Endodermal cell (in vitro differentiated cells): ENCODE data around the gene CTPS2. TPM values are rescaled to one million over a fixed set of nuclear protein-coding genes. Genes with fewer than 3 reads are reported as not detected.

Experiments used
- DNase-seq: peaks from one replicate; pipeline ENCODE4 v3.0.0-alpha.2; 2017
- H3K27ac ChIP-seq: 2 replicates; pipeline ENCODE4 v1.5.1; 2013; ENCODE audit warnings: mild to moderate bottlenecking, low read depth, low read length, moderate library complexity
- H3K27me3 ChIP-seq: 2 replicates; pipeline ENCODE4 v1.6.1; 2013; ENCODE audit warnings: mild to moderate bottlenecking, low read length, moderate library complexity; ENCODE audit not compliant: insufficient read depth, control insufficient read depth, poor library complexity, severe bottlenecking
- H3K36me3 ChIP-seq: 2 replicates; pipeline ENCODE4 v1.7.0; 2013; ENCODE audit warnings: mild to moderate bottlenecking, low read length, moderate library complexity; ENCODE audit not compliant: control insufficient read depth, insufficient read depth
- H3K4me1 ChIP-seq: one replicate; pipeline ENCODE4 v1.7.0; 2013; ENCODE audit warnings: low read length; ENCODE audit not compliant: control insufficient read depth, insufficient read depth
- H3K4me3 ChIP-seq: 2 replicates; pipeline ENCODE4 v1.5.1; 2013; ENCODE audit warnings: mild to moderate bottlenecking, low read length, moderate library complexity
- H3K9ac ChIP-seq: 2 replicates; pipeline ENCODE4 v1.6.1; 2013; ENCODE audit warnings: mild to moderate bottlenecking, low read length, moderate library complexity; ENCODE audit not compliant: poor library complexity, severe bottlenecking; ENCODE audit errors: extremely low read depth
- H3K9me3 ChIP-seq: 2 replicates; pipeline ENCODE4 v1.6.1; 2013; ENCODE audit warnings: mild to moderate bottlenecking, low read length, moderate library complexity; ENCODE audit not compliant: control insufficient read depth
- H3K27ac Mint-ChIP-seq: 2 replicates; pipeline ENCODE4 v1.8.0; 2020; ENCODE audit warnings: mixed read lengths
- H3K27me3 Mint-ChIP-seq: 2 replicates; pipeline ENCODE4 v1.8.0; 2021; ENCODE audit warnings: mild to moderate bottlenecking, mixed read lengths; ENCODE audit not compliant: insufficient read depth
- H3K36me3 Mint-ChIP-seq: 2 replicates; pipeline ENCODE4 v1.8.0; 2020; ENCODE audit warnings: low read depth, mixed read lengths
- H3K4me1 Mint-ChIP-seq: 2 replicates; pipeline ENCODE4 v1.8.0; 2020; ENCODE audit warnings: mixed read lengths
- H3K4me3 Mint-ChIP-seq: 2 replicates; pipeline ENCODE4 v1.8.0; 2020; ENCODE audit warnings: mild to moderate bottlenecking, moderate library complexity, mixed read lengths
- H3K9me3 Mint-ChIP-seq: 2 replicates; pipeline ENCODE4 v1.8.0; 2020; ENCODE audit warnings: mild to moderate bottlenecking, mixed read lengths
- WGBS, 2 experiments: methylation state at CpG; one replicate each; pipeline versions ENCODE4 v1.1.5 to v1.1.7; 2013; ENCODE audit warnings: missing lambda C conversion rate in 2 of 2, mixed read lengths in 1 of 2; ENCODE audit not compliant: insufficient coverage in 1 of 2, insufficient read length in 1 of 2; 5-methylcytosine and 5-hydroxymethylcytosine counted together
- total RNA-seq, 2 donors: library from RNA; stranded (reverse); fragmentation: NEBNext Ultra II Directional in 1 of 2; extraction: Animal tissue kit (Norgen Biotek cat#: 25700) in 1 of 2; gene quantifications; 2 replicates in 1 of 2; 3 replicates in 1 of 2; pipeline ENCODE4 v1.2.1, GENCODE V29; 2021
- TF ChIP-seq, protein P1 (sequence below): fragments of 200-600 bp; sonication (generic); conservative IDR thresholded peaks from 2 replicates; pipeline ENCODE4 v1.5.0; 2021; ENCODE audit warnings: antibody characterized with exemption, mild to moderate bottlenecking

Gene CTPS2
- total RNA-seq, 2 donors from 2014 or later = 33.5 to 71.1 TPM

GRCh38 chrX:16588266-16588665, 124.2 kb downstream of the CTPS2 start:
- Histone ChIP-seq H3K9ac (no peak overlapping the region), H3K27ac (no peak overlapping the region)

GRCh38 chrX:16587836-16588235, 124.6 kb downstream of the CTPS2 start:
- peaks cover 80% of the 10 kb centered on the region for H3K36me3 Mint-ChIP-seq
- 85 to 100% methylated on average over 2 to 3 of the region's 4 CpGs for WGBS, 2 experiments
- no peak overlapping the region for H3K4me3 Mint-ChIP-seq
- no peak overlapping the region for H3K4me3 ChIP-seq
- peak overlapping the region; percentile 4 for H3K27ac Mint-ChIP-seq
- no peak for DNase-seq
- TF ChIP-seq, protein P1, sequence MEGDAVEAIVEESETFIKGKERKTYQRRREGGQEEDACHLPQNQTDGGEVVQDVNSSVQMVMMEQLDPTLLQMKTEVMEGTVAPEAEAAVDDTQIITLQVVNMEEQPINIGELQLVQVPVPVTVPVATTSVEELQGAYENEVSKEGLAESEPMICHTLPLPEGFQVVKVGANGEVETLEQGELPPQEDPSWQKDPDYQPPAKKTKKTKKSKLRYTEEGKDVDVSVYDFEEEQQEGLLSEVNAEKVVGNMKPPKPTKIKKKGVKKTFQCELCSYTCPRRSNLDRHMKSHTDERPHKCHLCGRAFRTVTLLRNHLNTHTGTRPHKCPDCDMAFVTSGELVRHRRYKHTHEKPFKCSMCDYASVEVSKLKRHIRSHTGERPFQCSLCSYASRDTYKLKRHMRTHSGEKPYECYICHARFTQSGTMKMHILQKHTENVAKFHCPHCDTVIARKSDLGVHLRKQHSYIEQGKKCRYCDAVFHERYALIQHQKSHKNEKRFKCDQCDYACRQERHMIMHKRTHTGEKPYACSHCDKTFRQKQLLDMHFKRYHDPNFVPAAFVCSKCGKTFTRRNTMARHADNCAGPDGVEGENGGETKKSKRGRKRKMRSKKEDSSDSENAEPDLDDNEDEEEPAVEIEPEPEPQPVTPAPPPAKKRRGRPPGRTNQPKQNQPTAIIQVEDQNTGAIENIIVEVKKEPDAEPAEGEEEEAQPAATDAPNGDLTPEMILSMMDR = no peak
- no peaks in the 10 kb centered on the region for H3K27me3 Mint-ChIP-seq
- no peaks in the 10 kb centered on the region for H3K27me3 ChIP-seq
- peaks cover 53% of the 10 kb centered on the region for H3K4me1 Mint-ChIP-seq
- no peak overlapping the region for H3K9ac ChIP-seq
- no peak overlapping the region for H3K27ac ChIP-seq
- H3K9me3 ChIP-seq = peaks cover 16% of the 10 kb centered on the region
- H3K9me3 Mint-ChIP-seq = peaks cover 11% of the 10 kb centered on the region
- peaks cover 21% of the 10 kb centered on the region for H3K36me3 ChIP-seq
- no peaks in the 10 kb centered on the region for H3K4me1 ChIP-seq

More at GRCh38 chrX:16588266-16588665, 124.2 kb downstream of the CTPS2 start:
- Mint-ChIP-seq H3K4me1 (peaks cover 49% of the 10 kb centered on the region), H3K27ac (peak overlapping the region; percentile 4), H3K9me3 (peaks cover 7% of the 10 kb centered on the region), H3K36me3 (peaks cover 77% of the 10 kb centered on the region), H3K27me3 (no peaks in the 10 kb centered on the region), H3K4me3 (no peak overlapping the region)
- Histone ChIP-seq H3K27me3 (no peaks in the 10 kb centered on the region), H3K4me3 (no peak overlapping the region), H3K9me3 (peaks cover 16% of the 10 kb centered on the region), H3K4me1 (no peaks in the 10 kb centered on the region), H3K36me3 (peaks cover 21% of the 10 kb centered on the region)
- no peak for DNase-seq
- WGBS, 2 experiments = 100% methylated on average over 1 of the region's 1 CpG; no CpG with 5 or more reads in 1 of the 2 experiments
- TF ChIP-seq, protein P1 = no peak

DNA sequence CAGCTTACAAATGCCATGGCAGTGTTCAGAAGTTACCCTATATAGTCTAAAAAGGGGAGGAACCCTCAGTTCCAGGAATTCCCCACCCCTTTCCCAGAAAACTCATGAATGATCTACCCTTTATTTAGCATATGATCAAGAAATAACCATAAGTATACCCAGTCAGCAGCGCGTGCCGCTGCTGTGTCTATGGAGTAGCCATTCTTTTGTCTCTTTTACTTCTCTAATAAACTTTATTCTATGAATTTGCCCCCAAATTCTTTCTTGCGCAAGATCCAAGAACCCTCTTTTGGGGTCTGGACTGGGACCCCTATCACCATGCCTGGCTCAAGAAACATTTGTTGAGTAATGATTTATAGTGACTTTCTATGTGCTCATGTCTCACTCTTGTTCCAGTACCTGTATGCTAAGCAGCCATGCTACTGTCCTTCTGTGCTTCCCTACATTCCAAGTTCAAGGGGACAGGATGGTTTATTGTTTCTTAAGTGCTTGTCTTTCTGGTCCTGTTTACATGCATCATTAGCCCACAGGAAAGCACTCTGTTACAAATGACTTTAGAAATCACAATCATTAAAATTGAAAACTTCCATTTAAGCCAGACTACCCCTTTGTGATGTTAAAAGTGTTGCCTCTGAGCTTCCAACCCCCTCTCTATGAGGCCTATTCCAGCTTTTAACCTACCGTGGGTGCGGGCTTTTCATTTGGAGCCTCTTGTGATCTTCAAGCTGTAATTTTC, 125.9 kb downstream of the CTPS2 start:
- Histone ChIP-seq H3K4me3 (no peak overlapping the region), H3K9me3 (peaks cover 22% of the 10 kb centered on the region), H3K27me3 (no peaks in the 10 kb centered on the region), H3K27ac (no peak overlapping the region), H3K36me3 (peaks cover 21% of the 10 kb centered on the region), H3K4me1 (no peaks in the 10 kb centered on the region), H3K9ac (no peak overlapping the region)
- peak overlapping the region; percentile 86 for H3K27ac Mint-ChIP-seq
- 64% methylated on average over 5 of the region's 6 CpGs; no CpG with 5 or more reads in 1 of the 2 experiments for WGBS, 2 experiments
- peaks cover 23% of the 10 kb centered on the region for H3K9me3 Mint-ChIP-seq
- no peak for DNase-seq
- H3K27me3 Mint-ChIP-seq = no peaks in the 10 kb centered on the region
- TF ChIP-seq, protein P1 = no peak
- H3K36me3 Mint-ChIP-seq = peaks cover 79% of the 10 kb centered on the region
- no peak overlapping the region for H3K4me3 Mint-ChIP-seq
- H3K4me1 Mint-ChIP-seq = peaks cover 48% of the 10 kb centered on the region
